Nephron progenitor cell (in vitro differentiated cells): ENCODE measurements around the gene ICOS.

Experiments used
- DNase-seq: peaks from one replicate; pipeline ENCODE4 v3.0.0; 2021
- H3K27ac Mint-ChIP-seq: 2 replicates; pipeline ENCODE4 v1.8.0; 2021; ENCODE audit warnings: mild to moderate bottlenecking, moderate library complexity, mixed read lengths
- H3K27me3 Mint-ChIP-seq: 2 replicates; pipeline ENCODE4 v1.8.0; 2021; ENCODE audit warnings: mild to moderate bottlenecking, low read depth, mixed read lengths; ENCODE audit not compliant: poor library complexity
- H3K36me3 Mint-ChIP-seq: 2 replicates; pipeline ENCODE4 v1.8.0; 2021; ENCODE audit warnings: low read depth, mixed read lengths
- H3K4me1 Mint-ChIP-seq: 2 replicates; pipeline ENCODE4 v1.8.0; 2021; ENCODE audit warnings: mixed read lengths
- H3K4me3 Mint-ChIP-seq: 2 replicates; pipeline ENCODE4 v1.8.0; 2021; ENCODE audit warnings: mild to moderate bottlenecking, moderate library complexity, mixed read lengths
- H3K9me3 Mint-ChIP-seq: 2 replicates; pipeline ENCODE4 v1.8.0; 2021; ENCODE audit warnings: mild to moderate bottlenecking, moderate library complexity, mixed read lengths
- CTCF ChIP-seq: fragments of 200-600 bp; sonication (generic); IDR thresholded peaks from 2 replicates; pipeline ENCODE4 v1.5.0; 2021; ENCODE audit warnings: antibody characterized with exemption

ICOS gene

DNA sequence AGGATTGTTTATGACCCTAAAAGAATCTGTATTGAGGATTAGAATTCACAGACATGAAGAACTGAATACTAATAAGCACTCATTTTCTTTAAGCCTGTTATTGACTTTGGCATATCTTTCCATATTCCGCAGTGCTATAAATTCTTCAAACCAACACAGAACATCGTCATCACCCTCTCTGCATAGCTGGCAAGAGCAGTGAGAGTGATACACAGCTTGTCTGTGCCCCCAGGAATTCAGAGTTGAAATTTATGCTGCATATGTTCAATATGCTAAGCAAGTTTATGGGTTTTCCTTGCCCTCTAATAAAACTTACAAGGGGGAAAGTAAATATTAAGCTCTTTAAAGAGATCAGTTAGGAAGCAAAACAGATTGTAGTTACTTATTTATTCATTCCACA, 36.3 kb upstream of the ICOS start:
- TF ChIP-seq CTCF: no peak
- DNase-seq: no peak
- peaks cover 11% of the 10 kb centered on the region for H3K27me3 Mint-ChIP-seq
- peaks cover 30% of the 10 kb centered on the region for H3K9me3 Mint-ChIP-seq
- no peak overlapping the region for H3K27ac Mint-ChIP-seq
- H3K36me3 Mint-ChIP-seq: no peaks in the 10 kb centered on the region
- no peak overlapping the region for H3K4me3 Mint-ChIP-seq
- H3K4me1 Mint-ChIP-seq: no peaks in the 10 kb centered on the region

GRCh38 chr2:203904022-203904421, 32.5 kb upstream of the ICOS start:
- Mint-ChIP-seq H3K27me3 (no peaks in the 10 kb centered on the region), H3K9me3 (peaks cover 30% of the 10 kb centered on the region), H3K4me3 (no peak overlapping the region), H3K4me1 (no peaks in the 10 kb centered on the region), H3K36me3 (no peaks in the 10 kb centered on the region), H3K27ac (no peak overlapping the region)
- no peak for DNase-seq
- TF ChIP-seq CTCF: no peak

DNA sequence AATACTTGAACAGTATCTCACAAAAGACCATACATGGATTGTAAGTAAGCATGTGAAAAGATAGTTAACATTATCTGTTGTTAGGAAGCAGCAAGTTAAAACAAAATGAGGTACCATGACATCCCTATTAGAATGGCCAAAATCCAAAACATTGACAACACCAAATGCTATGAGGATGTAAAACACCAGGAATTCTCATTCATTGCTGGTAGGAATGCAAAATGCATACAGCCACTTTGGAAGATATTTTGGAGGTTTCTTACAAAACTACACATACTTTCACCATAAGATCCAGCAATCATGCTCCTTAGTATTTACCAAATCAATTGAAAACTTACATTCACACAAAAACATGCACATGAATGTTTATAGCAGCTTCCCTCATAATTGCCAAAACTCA, 30.9 kb upstream of the ICOS start:
- H3K27me3 Mint-ChIP-seq: no peaks in the 10 kb centered on the region
- H3K4me3 Mint-ChIP-seq: no peak overlapping the region
- H3K9me3 Mint-ChIP-seq: peaks cover 28% of the 10 kb centered on the region
- no peak for DNase-seq
- no peaks in the 10 kb centered on the region for H3K36me3 Mint-ChIP-seq
- peaks cover 6% of the 10 kb centered on the region for H3K4me1 Mint-ChIP-seq
- H3K27ac Mint-ChIP-seq: no peak overlapping the region
- TF ChIP-seq CTCF: no peak

- Mint-ChIP-seq H3K27ac (no peak overlapping the region), H3K4me1 (peaks cover 6% of the 10 kb centered on the region), H3K27me3 (no peaks in the 10 kb centered on the region), H3K4me3 (no peak overlapping the region), H3K36me3 (no peaks in the 10 kb centered on the region), H3K9me3 (peaks cover 8% of the 10 kb centered on the region)
- no peak for TF ChIP-seq CTCF
- DNase-seq: no peak
Observed at GRCh38 chr2:203908066-203908796, 28.3 kb upstream of the ICOS start.

- Mint-ChIP-seq H3K27ac (no peak overlapping the region), H3K9me3 (peaks cover 5% of the 10 kb centered on the region), H3K4me3 (no peak overlapping the region), H3K4me1 (peaks cover 9% of the 10 kb centered on the region), H3K27me3 (no peaks in the 10 kb centered on the region), H3K36me3 (no peaks in the 10 kb centered on the region)
- TF ChIP-seq CTCF: no peak
- no peak for DNase-seq
Observed at GRCh38 chr2:203908797-203909185, 27.8 kb upstream of the ICOS start.
